ENCODE measurements around the gene PPP2R2C. TPM values are rescaled to one million over a fixed set of nuclear protein-coding genes. Genes with fewer than 3 reads are reported as not detected.

Gene PPP2R2C
- total RNA-seq, 6 experiments from 2014 or later = 0.12 to 0.27 TPM; not detected in 4

GRCh38 chr4:6324461-6324998 lies 147.9 kb downstream of the PPP2R2C start:
- TF ChIP-seq CTCF (IDR thresholded peaks at IDR 0.05) = no peak
- TF ChIP-seq POLR2A (IDR thresholded peaks at IDR 0.05) = no peak
- H3K36me3 ChIP-seq = no peaks in the 10 kb centered on the region
- H3K4me3 ChIP-seq = no peak overlapping the region
- no peaks in the 10 kb centered on the region for H3K27me3 ChIP-seq
- no peaks in the 10 kb centered on the region for H3K9me3 ChIP-seq
- ATAC-seq (peak in 1 of 4 donors; percentile 2), DNase-seq (no peak)
- H3K4me1 ChIP-seq = no peaks in the 10 kb centered on the region
- H3K27ac ChIP-seq = no peak overlapping the region
- WGBS (ENCODE audit: insufficient coverage, low coverage, low lambda C conversion rate, missing lambda C conversion rate) = 52% methylated on average over 13 of the region's 15 CpGs
- intact Hi-C loops (cut with DNase I) = no loop called here

GRCh38 chr4:6322761-6323566 lies 149.4 kb downstream of the PPP2R2C start:
- ATAC-seq (no peak), DNase-seq (no peak)
- TF ChIP-seq POLR2A (IDR thresholded peaks at IDR 0.05) = no peak
- no peak for TF ChIP-seq CTCF (IDR thresholded peaks at IDR 0.05)
- whole genome bisulfite sequencing (ENCODE audit: insufficient coverage, low coverage, low lambda C conversion rate, missing lambda C conversion rate) = 52% methylated on average over 18 of the region's 33 CpGs
- Histone ChIP-seq H3K4me3 (no peak overlapping the region), H3K36me3 (no peaks in the 10 kb centered on the region), H3K27me3 (no peaks in the 10 kb centered on the region), H3K4me1 (no peaks in the 10 kb centered on the region), H3K9me3 (no peaks in the 10 kb centered on the region), H3K27ac (no peak overlapping the region)
- intact Hi-C loops (cut with DNase I) = no loop called here

- H3K36me3 ChIP-seq = no peaks in the 10 kb centered on the region
- no peaks in the 10 kb centered on the region for H3K27me3 ChIP-seq
- no peaks in the 10 kb centered on the region for H3K4me1 ChIP-seq
- H3K4me3 ChIP-seq = no peak overlapping the region
- 68% methylated on average over 12 of the region's 23 CpGs for WGBS (ENCODE audit: insufficient coverage, low coverage, low lambda C conversion rate, missing lambda C conversion rate)
- ATAC-seq (no peak), DNase-seq (no peak)
- no peaks in the 10 kb centered on the region for H3K9me3 ChIP-seq
- H3K27ac ChIP-seq = no peak overlapping the region
- TF ChIP-seq CTCF (IDR thresholded peaks at IDR 0.05) (no peak), POLR2A (IDR thresholded peaks at IDR 0.05) (no peak)
- intact Hi-C loops (cut with DNase I) = no loop called here
Observed at GRCh38 chr4:6322067-6322760, 150.2 kb downstream of the PPP2R2C start.

GRCh38 chr4:6321361-6321760 lies 151.1 kb downstream of the PPP2R2C start:
- Histone ChIP-seq H3K9me3 (no peaks in the 10 kb centered on the region), H3K4me1 (no peaks in the 10 kb centered on the region), H3K4me3 (no peak overlapping the region), H3K27me3 (no peaks in the 10 kb centered on the region), H3K36me3 (no peaks in the 10 kb centered on the region), H3K27ac (no peak overlapping the region)
- intact Hi-C loops (cut with DNase I) = no loop called here
- ATAC-seq (no peak), DNase-seq (no peak)
- 48% methylated on average over 2 of the region's 2 CpGs for WGBS (ENCODE audit: insufficient coverage, low coverage, low lambda C conversion rate, missing lambda C conversion rate)
- no peak for TF ChIP-seq POLR2A (IDR thresholded peaks at IDR 0.05)
- TF ChIP-seq CTCF (IDR thresholded peaks at IDR 0.05) = no peak

All from right lobe of liver (tissue), 6 donors.